MCF 10A (cell line): Measurements from ENCODE around the gene ALOX12B. TPM values are rescaled to one million over a fixed set of nuclear protein-coding genes. Genes with fewer than 3 reads are reported as not detected.
A peak's percentile ranks its signal among the peaks of the same experiment; 100 is the strongest.
"Not testable (repeated sequence)": the region's sequence is repeated elsewhere in the genome, so short reads cannot be mapped to it uniquely, and the experiment has no call there.

Experiments used
- BruUV-seq: library from RNA; stranded (reverse); fragments of 400-500 nt; replicated peaks from 2 replicates; lab custom pipeline; 2021; lab: Mats Ljungman, UMichigan
- CTCF ChIA-PET: fragments of 300-600 bp; sonication (Branson Sonifier 250); formaldehyde crosslinking; extraction: SDS; loops from one replicate; lab custom pipeline; 2021; ENCODE audit warnings: antibody characterized with exemption, inconsistent platforms; lab: Yijun Ruan, JAX
- POLR2A ChIA-PET: fragments of 300-600, 350-650 bp; sonication (Branson Sonifier 250); formaldehyde crosslinking; extraction: SDS; loops from one replicate; lab custom pipeline; 2020; ENCODE audit warnings: antibody characterized with exemption, inconsistent platforms; lab: Yijun Ruan, JAX
- DNase-seq: peaks from one replicate; pipeline ENCODE4 v3.0.0-alpha.2; 2018; ENCODE audit not compliant: unreplicated experiment
- H3K27ac Mint-ChIP-seq: one replicate; pipeline ENCODE4 v1.8.0; 2022; ENCODE audit warnings: mild to moderate bottlenecking, low read depth, mixed read lengths; ENCODE audit not compliant: unreplicated experiment
- H3K27me3 Mint-ChIP-seq: one replicate; pipeline ENCODE4 v1.8.0; 2022; ENCODE audit warnings: mixed read lengths; ENCODE audit not compliant: insufficient read depth, unreplicated experiment
- H3K36me3 Mint-ChIP-seq: one replicate; pipeline ENCODE4 v1.8.0; 2022; ENCODE audit warnings: mild to moderate bottlenecking, moderate library complexity, mixed read lengths; ENCODE audit not compliant: insufficient read depth, unreplicated experiment
- H3K4me1 Mint-ChIP-seq: one replicate; pipeline ENCODE4 v1.8.0; 2022; ENCODE audit warnings: mixed read lengths; ENCODE audit not compliant: insufficient read depth, unreplicated experiment
- H3K4me3 Mint-ChIP-seq: one replicate; pipeline ENCODE4 v1.8.0; 2022; ENCODE audit warnings: mild to moderate bottlenecking, moderate library complexity, mixed read lengths; ENCODE audit not compliant: unreplicated experiment
- H3K9me3 Mint-ChIP-seq: one replicate; pipeline ENCODE4 v1.8.0; 2022; ENCODE audit warnings: mixed read lengths; ENCODE audit not compliant: unreplicated experiment
- intact Hi-C: fragments of 100-400 bp; cut with micrococcal nuclease; formaldehyde crosslinking; loops from 2 replicates; pipeline ENCODE4 v1.14.1; 2022
- total RNA-seq: library from RNA; stranded (reverse); gene quantifications from 2 replicates; pipeline ENCODE4 v1.2.3, GENCODE V29; 2022
- TF ChIP-seq, protein P1 (sequence below): fragments of 200-600 bp; IDR thresholded peaks from one replicate; pipeline ENCODE4 v1.8.0; 2022; ENCODE audit warnings: antibody characterized with exemption, mild to moderate bottlenecking; ENCODE audit not compliant: unreplicated experiment

Gene ALOX12B
- total RNA-seq, 1 experiment from 2014 or later, result 1.3 TPM

DNA sequence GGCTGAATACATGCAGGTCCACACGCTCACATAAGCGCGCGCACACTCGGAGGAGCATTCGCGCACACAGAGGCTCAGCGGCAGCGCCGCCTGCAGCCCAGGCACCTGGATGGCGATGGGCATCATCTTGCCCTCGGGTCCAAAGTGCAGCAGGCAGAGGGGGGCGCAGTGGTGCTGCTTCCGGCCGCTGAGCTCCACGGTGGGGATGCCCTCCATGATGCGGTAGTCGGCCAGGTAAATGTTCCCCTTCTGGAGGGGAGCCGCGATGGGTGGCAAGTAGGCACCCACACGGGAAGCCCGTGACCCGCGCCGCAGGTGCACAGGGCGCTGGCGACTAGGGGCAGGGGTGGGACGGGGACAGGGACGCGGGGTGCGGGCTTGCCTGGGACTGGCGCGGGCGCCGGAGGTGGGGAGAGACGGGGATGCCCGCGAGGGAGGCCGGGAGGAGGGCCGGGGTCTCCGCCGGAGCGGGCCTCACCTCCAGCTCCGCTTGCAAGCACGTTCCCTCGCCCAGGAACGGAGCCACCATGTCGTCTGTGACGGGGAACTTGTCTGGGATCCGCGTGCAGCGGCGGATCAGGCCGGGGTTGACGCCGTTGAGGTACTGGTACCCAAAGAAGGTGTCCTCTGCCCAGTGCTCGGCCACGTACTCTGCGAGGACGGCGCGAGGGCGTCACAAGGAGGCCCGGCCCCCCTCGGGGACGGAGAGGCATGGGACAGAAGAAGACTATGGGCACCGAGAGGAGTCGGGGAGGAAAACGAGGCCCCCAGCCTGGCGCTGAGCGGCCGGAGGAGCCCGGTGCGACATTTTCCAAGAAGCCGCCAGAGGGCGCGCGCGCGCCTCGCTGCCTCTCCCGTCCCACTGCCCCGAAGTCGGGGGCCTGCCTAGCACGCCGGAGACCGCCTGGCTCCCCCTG lies 8.0 kb downstream of the ALOX12B start:
- Mint-ChIP-seq H3K4me1 (peaks cover 6% of the 10 kb centered on the region), H3K27ac (no peak overlapping the region), H3K4me3 (peak overlapping the region; percentile 61), H3K36me3 (no peaks in the 10 kb centered on the region), H3K27me3 (peaks cover 11% of the 10 kb centered on the region), H3K9me3 (no peaks in the 10 kb centered on the region)
- ChIA-PET POLR2A (interaction anchor here (1.1 kb wide), 1 partner anchor 62 kb away, joined by 3 read pairs; no protein-coding TSS in a partner anchor), CTCF (interaction anchor here (0.6 to 9.2 kb wide), 20 partner anchors 8 to 706 kb away, joined by 3 to 209 read pairs (median 5); partner anchors contain the start of genes ALOX12B and ALOXE3)
- BruUV-seq, result no TSS peak
- intact Hi-C loops, result loop anchor here (1.0 to 5.0 kb wide), 3 partner anchors 31 to 223 kb away; partner anchors contain the start of gene ALOXE3
- peak; percentile 60 for DNase-seq
- TF ChIP-seq, protein P1, sequence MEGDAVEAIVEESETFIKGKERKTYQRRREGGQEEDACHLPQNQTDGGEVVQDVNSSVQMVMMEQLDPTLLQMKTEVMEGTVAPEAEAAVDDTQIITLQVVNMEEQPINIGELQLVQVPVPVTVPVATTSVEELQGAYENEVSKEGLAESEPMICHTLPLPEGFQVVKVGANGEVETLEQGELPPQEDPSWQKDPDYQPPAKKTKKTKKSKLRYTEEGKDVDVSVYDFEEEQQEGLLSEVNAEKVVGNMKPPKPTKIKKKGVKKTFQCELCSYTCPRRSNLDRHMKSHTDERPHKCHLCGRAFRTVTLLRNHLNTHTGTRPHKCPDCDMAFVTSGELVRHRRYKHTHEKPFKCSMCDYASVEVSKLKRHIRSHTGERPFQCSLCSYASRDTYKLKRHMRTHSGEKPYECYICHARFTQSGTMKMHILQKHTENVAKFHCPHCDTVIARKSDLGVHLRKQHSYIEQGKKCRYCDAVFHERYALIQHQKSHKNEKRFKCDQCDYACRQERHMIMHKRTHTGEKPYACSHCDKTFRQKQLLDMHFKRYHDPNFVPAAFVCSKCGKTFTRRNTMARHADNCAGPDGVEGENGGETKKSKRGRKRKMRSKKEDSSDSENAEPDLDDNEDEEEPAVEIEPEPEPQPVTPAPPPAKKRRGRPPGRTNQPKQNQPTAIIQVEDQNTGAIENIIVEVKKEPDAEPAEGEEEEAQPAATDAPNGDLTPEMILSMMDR, result peak; percentile 87

DNA sequence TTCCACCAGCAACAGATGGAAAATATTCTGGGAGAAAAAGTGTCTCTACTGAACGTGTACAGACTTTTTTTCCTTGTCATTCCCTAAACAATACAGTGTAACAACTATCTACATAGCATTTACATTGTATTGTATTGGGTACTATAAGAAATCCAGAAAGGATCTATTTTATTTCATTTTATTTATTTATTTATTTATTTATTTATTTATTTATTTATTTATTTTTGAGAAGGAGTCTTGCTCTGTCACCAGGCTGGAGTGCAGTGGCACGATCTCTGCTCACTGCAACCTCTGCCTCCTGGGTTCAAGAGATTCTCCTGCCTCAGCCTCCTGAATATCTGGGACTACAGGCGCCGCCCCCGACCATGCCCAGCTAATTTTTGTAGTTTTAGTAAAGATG lies 9.6 kb downstream of the ALOX12B start:
- H3K27ac Mint-ChIP-seq, H3K36me3 Mint-ChIP-seq, BruUV-seq, intact Hi-C loops, H3K4me3 Mint-ChIP-seq, DNase-seq, H3K9me3 Mint-ChIP-seq: not testable (repeated sequence)
- H3K4me1 Mint-ChIP-seq, result peaks cover 14% of the 10 kb centered on the region
- H3K27me3 Mint-ChIP-seq, result peaks cover 23% of the 10 kb centered on the region
- ChIA-PET POLR2A (interaction anchor here (0.6 to 1.1 kb wide), 2 partner anchors 38 to 64 kb away, joined by 3 read pairs; no protein-coding TSS in a partner anchor), CTCF (interaction anchor here (0.7 to 9.2 kb wide), 8 partner anchors 9 to 223 kb away, joined by 5 to 209 read pairs (median 9); partner anchors contain the start of gene ALOXE3)

DNA sequence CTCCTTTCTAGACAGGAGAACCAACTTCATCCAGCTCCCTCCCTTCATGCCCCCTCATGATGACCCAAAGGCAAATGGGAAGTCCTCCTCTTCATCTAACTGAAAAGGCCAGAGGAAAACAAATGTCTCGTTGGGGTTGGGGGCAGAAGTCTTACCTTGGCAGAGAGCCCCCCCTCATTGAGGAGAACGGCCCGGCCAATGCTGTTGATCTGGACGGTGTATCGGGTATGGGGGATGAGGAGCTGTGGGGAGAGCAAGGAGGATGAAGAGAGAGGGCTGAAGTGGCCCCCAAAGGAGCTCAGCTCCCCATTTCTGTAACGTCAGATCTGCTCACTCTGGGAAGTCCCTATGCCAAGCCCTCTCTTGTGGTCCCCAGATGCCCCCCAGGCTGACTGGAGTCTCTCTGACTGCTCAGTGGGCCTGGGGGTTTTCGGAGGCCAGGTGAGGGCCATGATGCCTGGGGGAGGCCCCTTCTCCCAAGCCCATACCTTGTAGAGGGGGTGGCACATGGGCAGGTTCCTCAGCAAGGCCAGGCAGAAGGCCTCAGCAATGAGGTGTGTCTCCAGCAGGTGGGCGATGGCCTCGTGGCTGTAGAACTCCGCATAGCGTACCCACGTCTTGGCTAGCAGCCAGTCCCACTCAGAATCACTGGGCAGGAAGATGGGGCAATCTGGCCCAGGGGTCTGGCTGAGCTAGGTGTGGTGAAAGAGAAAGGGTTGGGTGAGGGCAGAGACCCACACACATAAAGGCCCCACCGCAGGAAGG lies 10.8 kb downstream of the ALOX12B start:
- peaks cover 23% of the 10 kb centered on the region for H3K27me3 Mint-ChIP-seq
- POLR2A ChIA-PET, result interaction anchor here (0.7 to 1.1 kb wide), 2 partner anchors 15 to 52 kb away, joined by 3 read pairs; no protein-coding TSS in a partner anchor
- CTCF ChIA-PET, result interaction anchor here (0.5 to 9.2 kb wide), 12 partner anchors 11 to 360 kb away, joined by 3 to 209 read pairs (median 4); partner anchors contain the start of gene ALOXE3

More for the DNA sequence above, 10.8 kb downstream of the ALOX12B start:
- H3K27ac Mint-ChIP-seq, result no peak overlapping the region
- intact Hi-C loops, result no loop called here
- H3K36me3 Mint-ChIP-seq, result no peaks in the 10 kb centered on the region
- TF ChIP-seq, protein P1, result no peak
- no peak for DNase-seq
- no peaks in the 10 kb centered on the region for H3K9me3 Mint-ChIP-seq
- peaks cover 15% of the 10 kb centered on the region for H3K4me1 Mint-ChIP-seq
- BruUV-seq, result no TSS peak
- no peak overlapping the region for H3K4me3 Mint-ChIP-seq
